Nephron progenitor cell (in vitro differentiated cells): ENCODE results near the gene ADRM1.
A peak's percentile ranks its signal among the peaks of the same experiment; 100 is the strongest.

Source experiments
- DNase-seq: peaks from one replicate; pipeline ENCODE4 v3.0.0; 2021
- H3K27ac Mint-ChIP-seq: 2 replicates; pipeline ENCODE4 v1.8.0; 2021; ENCODE audit warnings: mild to moderate bottlenecking, moderate library complexity, mixed read lengths
- H3K27me3 Mint-ChIP-seq: 2 replicates; pipeline ENCODE4 v1.8.0; 2021; ENCODE audit warnings: mild to moderate bottlenecking, low read depth, mixed read lengths; ENCODE audit not compliant: poor library complexity
- H3K36me3 Mint-ChIP-seq: 2 replicates; pipeline ENCODE4 v1.8.0; 2021; ENCODE audit warnings: low read depth, mixed read lengths
- H3K4me1 Mint-ChIP-seq: 2 replicates; pipeline ENCODE4 v1.8.0; 2021; ENCODE audit warnings: mixed read lengths
- H3K4me3 Mint-ChIP-seq: 2 replicates; pipeline ENCODE4 v1.8.0; 2021; ENCODE audit warnings: mild to moderate bottlenecking, moderate library complexity, mixed read lengths
- H3K9me3 Mint-ChIP-seq: 2 replicates; pipeline ENCODE4 v1.8.0; 2021; ENCODE audit warnings: mild to moderate bottlenecking, moderate library complexity, mixed read lengths
- CTCF ChIP-seq: fragments of 200-600 bp; sonication (generic); IDR thresholded peaks from 2 replicates; pipeline ENCODE4 v1.5.0; 2021; ENCODE audit warnings: antibody characterized with exemption

Gene ADRM1

GRCh38 chr20:62337558-62338293 lies 34.9 kb downstream of the ADRM1 start:
- no peak overlapping the region for H3K27ac Mint-ChIP-seq
- peaks cover 3% of the 10 kb centered on the region for H3K27me3 Mint-ChIP-seq
- H3K4me3 Mint-ChIP-seq: no peak overlapping the region
- H3K9me3 Mint-ChIP-seq: no peaks in the 10 kb centered on the region
- no peaks in the 10 kb centered on the region for H3K4me1 Mint-ChIP-seq
- no peak for DNase-seq
- peaks cover 35% of the 10 kb centered on the region for H3K36me3 Mint-ChIP-seq
- TF ChIP-seq CTCF: no peak

- Mint-ChIP-seq H3K27ac (peak overlapping the region; percentile 69), H3K9me3 (no peaks in the 10 kb centered on the region), H3K4me1 (no peaks in the 10 kb centered on the region), H3K27me3 (peaks cover 3% of the 10 kb centered on the region), H3K4me3 (no peak overlapping the region), H3K36me3 (peaks cover 40% of the 10 kb centered on the region)
- TF ChIP-seq CTCF: no peak
- DNase-seq: no peak
These were observed 35.5 kb downstream of the ADRM1 start for GRCh38 chr20:62338294-62338620.

GRCh38 chr20:62339647-62340062 lies 36.9 kb downstream of the ADRM1 start:
- no peak overlapping the region for H3K4me3 Mint-ChIP-seq
- no peaks in the 10 kb centered on the region for H3K4me1 Mint-ChIP-seq
- TF ChIP-seq CTCF: no peak
- peaks cover 49% of the 10 kb centered on the region for H3K36me3 Mint-ChIP-seq
- DNase-seq: no peak
- peak overlapping the region; percentile 89 for H3K27ac Mint-ChIP-seq
- peaks cover 3% of the 10 kb centered on the region for H3K27me3 Mint-ChIP-seq
- H3K9me3 Mint-ChIP-seq: no peaks in the 10 kb centered on the region

- DNase-seq: no peak
- H3K9me3 Mint-ChIP-seq: peaks cover 2% of the 10 kb centered on the region
- H3K4me3 Mint-ChIP-seq: no peak overlapping the region
- no peak overlapping the region for H3K27ac Mint-ChIP-seq
- no peaks in the 10 kb centered on the region for H3K4me1 Mint-ChIP-seq
- peaks cover 65% of the 10 kb centered on the region for H3K36me3 Mint-ChIP-seq
- no peak for TF ChIP-seq CTCF
- no peaks in the 10 kb centered on the region for H3K27me3 Mint-ChIP-seq
These were observed 40.1 kb downstream of the ADRM1 start for GRCh38 chr20:62342910-62343309.

GRCh38 chr20:62344092-62344491 lies 41.3 kb downstream of the ADRM1 start:
- H3K4me3 Mint-ChIP-seq: no peak overlapping the region
- H3K36me3 Mint-ChIP-seq: peaks cover 77% of the 10 kb centered on the region
- TF ChIP-seq CTCF: no peak
- H3K27ac Mint-ChIP-seq: no peak overlapping the region
- H3K4me1 Mint-ChIP-seq: no peaks in the 10 kb centered on the region
- no peak for DNase-seq
- H3K27me3 Mint-ChIP-seq: no peaks in the 10 kb centered on the region
- peaks cover 14% of the 10 kb centered on the region for H3K9me3 Mint-ChIP-seq

- Mint-ChIP-seq H3K27ac (no peak overlapping the region), H3K4me3 (no peak overlapping the region), H3K4me1 (no peaks in the 10 kb centered on the region), H3K9me3 (peaks cover 21% of the 10 kb centered on the region), H3K27me3 (no peaks in the 10 kb centered on the region), H3K36me3 (peaks cover 77% of the 10 kb centered on the region)
- no peak for DNase-seq
- no peak for TF ChIP-seq CTCF
These were observed 42.0 kb downstream of the ADRM1 start for GRCh38 chr20:62344782-62345181.
